ENCODE data around the gene LRRC28. TPM values are rescaled to one million over a fixed set of nuclear protein-coding genes. Genes with fewer than 3 reads are reported as not detected.

Gene LRRC28
- total RNA-seq, 4 donors from 2014 or later = 56.5 to 82.7 (median 64.2) TPM

DNA sequence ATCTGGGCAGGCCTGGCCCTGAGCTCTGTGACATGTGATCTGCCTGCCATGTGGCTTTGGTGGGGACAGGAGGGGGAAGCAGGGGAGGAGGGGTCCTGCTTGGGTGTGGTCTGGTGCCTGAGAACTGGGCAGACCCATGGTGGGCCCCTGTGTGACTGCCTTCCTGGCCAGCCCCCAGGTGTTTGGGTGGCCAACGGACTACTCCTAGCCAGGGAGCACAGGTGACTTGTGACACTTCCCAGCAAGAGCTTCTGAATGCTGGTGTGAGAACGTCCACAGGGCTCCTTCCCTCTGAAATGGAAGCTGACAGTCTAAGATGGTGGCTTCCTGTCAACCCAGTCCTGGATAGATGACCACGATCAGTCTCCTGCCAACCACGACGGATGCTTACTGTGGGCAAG, 178.4 kb downstream of the LRRC28 start:
- no peaks in the 10 kb centered on the region for H3K36me3 ChIP-seq
- H3K27me3 ChIP-seq = no peaks in the 10 kb centered on the region
- 87% methylated on average over 5 of the region's 5 CpGs; no CpG with 5 or more reads in 1 of the 2 donors for WGBS, 2 donors (ENCODE audit: low coverage in 1 of 2)
- H3K27ac ChIP-seq = no peak overlapping the region
- H3K4me1 ChIP-seq = peaks cover 16 to 43% (median 27%) of the 10 kb centered on the region in 4 donors
- no peaks in the 10 kb centered on the region for H3K9me3 ChIP-seq
- intact Hi-C loops (cut with DNase I; ENCODE audit: low total_unique reads) (no loop called here), in situ Hi-C loops (cut with MboI; ENCODE audit: low pct_ligation_motif_present in 1 of 4, low pct_unique_long_range_greater_than_20kb in 1 of 4, low sequenced_read_pairs in 3 of 4) (no loop called here)
- no peak overlapping the region for H3K4me3 ChIP-seq
- TF ChIP-seq, protein P1, sequence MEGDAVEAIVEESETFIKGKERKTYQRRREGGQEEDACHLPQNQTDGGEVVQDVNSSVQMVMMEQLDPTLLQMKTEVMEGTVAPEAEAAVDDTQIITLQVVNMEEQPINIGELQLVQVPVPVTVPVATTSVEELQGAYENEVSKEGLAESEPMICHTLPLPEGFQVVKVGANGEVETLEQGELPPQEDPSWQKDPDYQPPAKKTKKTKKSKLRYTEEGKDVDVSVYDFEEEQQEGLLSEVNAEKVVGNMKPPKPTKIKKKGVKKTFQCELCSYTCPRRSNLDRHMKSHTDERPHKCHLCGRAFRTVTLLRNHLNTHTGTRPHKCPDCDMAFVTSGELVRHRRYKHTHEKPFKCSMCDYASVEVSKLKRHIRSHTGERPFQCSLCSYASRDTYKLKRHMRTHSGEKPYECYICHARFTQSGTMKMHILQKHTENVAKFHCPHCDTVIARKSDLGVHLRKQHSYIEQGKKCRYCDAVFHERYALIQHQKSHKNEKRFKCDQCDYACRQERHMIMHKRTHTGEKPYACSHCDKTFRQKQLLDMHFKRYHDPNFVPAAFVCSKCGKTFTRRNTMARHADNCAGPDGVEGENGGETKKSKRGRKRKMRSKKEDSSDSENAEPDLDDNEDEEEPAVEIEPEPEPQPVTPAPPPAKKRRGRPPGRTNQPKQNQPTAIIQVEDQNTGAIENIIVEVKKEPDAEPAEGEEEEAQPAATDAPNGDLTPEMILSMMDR (IDR thresholded peaks at IDR 0.05) = no peak
- TF ChIP-seq EP300 (IDR thresholded peaks at IDR 0.05; ENCODE audit: low read depth) (no peak), POLR2AphosphoS5 (IDR thresholded peaks at IDR 0.05) (no peak), POLR2A (IDR thresholded peaks at IDR 0.05) (no peak)
- DNase-seq = peak; percentile 6

GRCh38 chr15:99430881-99431401, 179.7 kb downstream of the LRRC28 start:
- in situ Hi-C loops (cut with MboI; ENCODE audit: low pct_ligation_motif_present in 1 of 4, low pct_unique_long_range_greater_than_20kb in 1 of 4, low sequenced_read_pairs in 3 of 4) (no loop called here), intact Hi-C loops (cut with DNase I; ENCODE audit: low total_unique reads) (no loop called here)
- Histone ChIP-seq H3K27ac (no peak overlapping the region), H3K27me3 (no peaks in the 10 kb centered on the region), H3K36me3 (no peaks in the 10 kb centered on the region), H3K4me3 (no peak overlapping the region), H3K4me1 (peaks cover 18 to 43% (median 24%) of the 10 kb centered on the region in 4 donors), H3K9me3 (no peaks in the 10 kb centered on the region)
- no peak for TF ChIP-seq EP300 (IDR thresholded peaks at IDR 0.05; ENCODE audit: low read depth)
- TF ChIP-seq POLR2A (IDR thresholded peaks at IDR 0.05) = no peak
- TF ChIP-seq POLR2AphosphoS5 (IDR thresholded peaks at IDR 0.05) = no peak
- TF ChIP-seq, protein P1 (IDR thresholded peaks at IDR 0.05) = no peak
- WGBS, 2 donors (ENCODE audit: low coverage in 1 of 2) = 80 to 89% methylated on average over 2 to 22 of the region's 22 CpGs
- peak; percentile 6 for DNase-seq

DNA sequence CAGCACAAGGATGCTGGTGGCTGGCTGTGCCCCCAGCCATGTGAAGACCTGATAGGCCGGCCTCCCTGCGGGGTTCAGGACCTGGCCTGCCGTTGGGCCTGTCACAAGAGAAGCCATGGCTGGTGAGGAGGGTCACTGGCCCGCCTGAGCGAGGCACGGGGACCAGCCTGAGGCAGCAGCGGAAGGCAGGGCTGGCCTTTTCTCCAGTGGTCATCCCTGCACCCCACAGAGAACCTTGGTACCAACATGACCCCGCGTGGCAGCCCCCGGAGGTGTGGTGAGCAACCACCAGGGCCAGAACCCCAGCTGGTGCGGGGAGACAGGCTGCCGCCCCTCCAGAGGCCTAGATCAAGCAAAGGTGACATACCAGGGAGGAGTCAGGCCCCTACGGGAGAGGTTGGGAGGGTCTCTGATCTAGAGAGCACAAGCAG, 180.4 kb downstream of the LRRC28 start:
- H3K36me3 ChIP-seq = no peaks in the 10 kb centered on the region
- in situ Hi-C loops (cut with MboI; ENCODE audit: low pct_ligation_motif_present in 1 of 4, low pct_unique_long_range_greater_than_20kb in 1 of 4, low sequenced_read_pairs in 3 of 4) = no loop called here
- DNase-seq = peak; percentile 4
- no peak overlapping the region for H3K27ac ChIP-seq
- 95% methylated on average over 8 of the region's 13 CpGs; no CpG with 5 or more reads in 1 of the 2 donors for WGBS, 2 donors (ENCODE audit: low coverage in 1 of 2)
- H3K27me3 ChIP-seq = no peaks in the 10 kb centered on the region
- intact Hi-C loops (cut with DNase I; ENCODE audit: low total_unique reads) = no loop called here
- peaks cover 18 to 40% (median 26%) of the 10 kb centered on the region in 4 donors for H3K4me1 ChIP-seq
- H3K9me3 ChIP-seq = no peaks in the 10 kb centered on the region
- H3K4me3 ChIP-seq = no peak overlapping the region
- no peak for TF ChIP-seq POLR2A (IDR thresholded peaks at IDR 0.05)
- TF ChIP-seq, protein P1 (IDR thresholded peaks at IDR 0.05) = no peak
- TF ChIP-seq EP300 (IDR thresholded peaks at IDR 0.05; ENCODE audit: low read depth) = no peak
- TF ChIP-seq POLR2AphosphoS5 (IDR thresholded peaks at IDR 0.05) = no peak

- Histone ChIP-seq H3K27me3 (no peaks in the 10 kb centered on the region), H3K4me1 (peaks cover 18 to 38% (median 26%) of the 10 kb centered on the region in 4 donors), H3K27ac (peak overlapping the region in 2 of 4 donors; percentile 80 to 87), H3K36me3 (no peaks in the 10 kb centered on the region), H3K9me3 (no peaks in the 10 kb centered on the region), H3K4me3 (no peak overlapping the region)
- no peak for TF ChIP-seq POLR2AphosphoS5 (IDR thresholded peaks at IDR 0.05)
- no peak for TF ChIP-seq POLR2A (IDR thresholded peaks at IDR 0.05)
- TF ChIP-seq EP300 (IDR thresholded peaks at IDR 0.05; ENCODE audit: low read depth) = no peak
- TF ChIP-seq, protein P1 (IDR thresholded peaks at IDR 0.05) = no peak
- in situ Hi-C loops (cut with MboI; ENCODE audit: low pct_ligation_motif_present in 1 of 4, low pct_unique_long_range_greater_than_20kb in 1 of 4, low sequenced_read_pairs in 3 of 4) = no loop called here
- intact Hi-C loops (cut with DNase I; ENCODE audit: low total_unique reads) = no loop called here
- DNase-seq = peak; percentile 7
- WGBS, 2 donors (ENCODE audit: low coverage in 1 of 2) = 93% methylated on average over 9 of the region's 15 CpGs; no CpG with 5 or more reads in 1 of the 2 donors
Observed at GRCh38 chr15:99432271-99433025, 181.2 kb downstream of the LRRC28 start.
